Mucosa of descending colon (tissue), 3 donors: ENCODE measurements around the gene KCNJ14. TPM values are rescaled to one million over a fixed set of nuclear protein-coding genes. Genes with fewer than 3 reads are reported as not detected.
A peak's percentile ranks its signal among the peaks of the same experiment; 100 is the strongest.

Source experiments
- ATAC-seq: fragments of 200-7000 bp; cut with Tn5 transposase; one replicate; pipeline ENCODE4 v1.9.1; 2020; ENCODE audit warnings: mild to moderate bottlenecking, moderate library complexity
- DNase-seq, 3 donors: peaks; one replicate each; pipeline ENCODE4 v3.0.0-alpha.2; 2020
- H3K36me3 ChIP-seq: fragments of 200-600 bp; one replicate; pipeline ENCODE4 v1.8.0; 2021; ENCODE audit warnings: low read depth, mild to moderate bottlenecking
- H3K4me1 ChIP-seq: fragments of 200-600 bp; one replicate; pipeline ENCODE4 v1.8.0; 2021; ENCODE audit warnings: low read depth, mild to moderate bottlenecking
- H3K4me3 ChIP-seq: fragments of 200-600 bp; one replicate; pipeline ENCODE4 v1.8.0; 2021; ENCODE audit warnings: mild to moderate bottlenecking
- H3K9me3 ChIP-seq: fragments of 200-600 bp; one replicate; pipeline ENCODE4 v1.8.0; 2021; ENCODE audit warnings: mild to moderate bottlenecking
- intact Hi-C, 2 donors: fragments of 100-400 bp; cut with DNase I in 1 of 2; cut with micrococcal nuclease in 1 of 2; formaldehyde crosslinking; loops; one replicate each; pipeline versions ENCODE4 v1.11.0 to v1.11.1; 2022; cut with DNase I, micrococcal nuclease
- total RNA-seq, 3 donors: library from RNA; stranded (reverse); fragmentation: NEBNext Ultra II Directional in 2 of 3; extraction: Animal tissue kit (Norgen Biotek cat#: 25700) in 2 of 3; gene quantifications; one replicate each; pipeline versions ENCODE4 v1.2.1 to v1.2.4, GENCODE V29; 2021 to 2023
- TF ChIP-seq, protein P1 (sequence below): fragments of 200-600 bp; IDR thresholded peaks from one replicate; pipeline ENCODE4 v1.8.0; 2022; ENCODE audit warnings: antibody characterized with exemption, mild to moderate bottlenecking
- donor health status: DM: no; HTN: no; CAD: no; lungs with moderate emphysema.
- donor health status: DM: no; HTN: no; CAD: no.
- donor health status: DM: no; HTN: yes; CAD: no.

Gene KCNJ14
- total RNA-seq, 3 donors from 2014 or later = 0.46 to 1.3 (median 0.67) TPM

GRCh38 chr19:48443256-48443655 is 12.1 kb upstream of the KCNJ14 start:
- Histone ChIP-seq H3K9me3 (no peaks in the 10 kb centered on the region), H3K36me3 (no peaks in the 10 kb centered on the region), H3K4me3 (no peak overlapping the region), H3K4me1 (peaks cover 17% of the 10 kb centered on the region)
- DNase-seq (no peak), ATAC-seq (no peak)
- TF ChIP-seq, protein P1, sequence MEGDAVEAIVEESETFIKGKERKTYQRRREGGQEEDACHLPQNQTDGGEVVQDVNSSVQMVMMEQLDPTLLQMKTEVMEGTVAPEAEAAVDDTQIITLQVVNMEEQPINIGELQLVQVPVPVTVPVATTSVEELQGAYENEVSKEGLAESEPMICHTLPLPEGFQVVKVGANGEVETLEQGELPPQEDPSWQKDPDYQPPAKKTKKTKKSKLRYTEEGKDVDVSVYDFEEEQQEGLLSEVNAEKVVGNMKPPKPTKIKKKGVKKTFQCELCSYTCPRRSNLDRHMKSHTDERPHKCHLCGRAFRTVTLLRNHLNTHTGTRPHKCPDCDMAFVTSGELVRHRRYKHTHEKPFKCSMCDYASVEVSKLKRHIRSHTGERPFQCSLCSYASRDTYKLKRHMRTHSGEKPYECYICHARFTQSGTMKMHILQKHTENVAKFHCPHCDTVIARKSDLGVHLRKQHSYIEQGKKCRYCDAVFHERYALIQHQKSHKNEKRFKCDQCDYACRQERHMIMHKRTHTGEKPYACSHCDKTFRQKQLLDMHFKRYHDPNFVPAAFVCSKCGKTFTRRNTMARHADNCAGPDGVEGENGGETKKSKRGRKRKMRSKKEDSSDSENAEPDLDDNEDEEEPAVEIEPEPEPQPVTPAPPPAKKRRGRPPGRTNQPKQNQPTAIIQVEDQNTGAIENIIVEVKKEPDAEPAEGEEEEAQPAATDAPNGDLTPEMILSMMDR = no peak
- intact Hi-C loops = no loop called here

- ATAC-seq (no peak), DNase-seq (no peak)
- no peak overlapping the region for H3K4me3 ChIP-seq
- H3K36me3 ChIP-seq = no peaks in the 10 kb centered on the region
- TF ChIP-seq, protein P1 = no peak
- no peaks in the 10 kb centered on the region for H3K9me3 ChIP-seq
- peaks cover 17% of the 10 kb centered on the region for H3K4me1 ChIP-seq
- intact Hi-C loops = no loop called here
Observed at GRCh38 chr19:48443731-48444128, 11.6 kb upstream of the KCNJ14 start.

DNA sequence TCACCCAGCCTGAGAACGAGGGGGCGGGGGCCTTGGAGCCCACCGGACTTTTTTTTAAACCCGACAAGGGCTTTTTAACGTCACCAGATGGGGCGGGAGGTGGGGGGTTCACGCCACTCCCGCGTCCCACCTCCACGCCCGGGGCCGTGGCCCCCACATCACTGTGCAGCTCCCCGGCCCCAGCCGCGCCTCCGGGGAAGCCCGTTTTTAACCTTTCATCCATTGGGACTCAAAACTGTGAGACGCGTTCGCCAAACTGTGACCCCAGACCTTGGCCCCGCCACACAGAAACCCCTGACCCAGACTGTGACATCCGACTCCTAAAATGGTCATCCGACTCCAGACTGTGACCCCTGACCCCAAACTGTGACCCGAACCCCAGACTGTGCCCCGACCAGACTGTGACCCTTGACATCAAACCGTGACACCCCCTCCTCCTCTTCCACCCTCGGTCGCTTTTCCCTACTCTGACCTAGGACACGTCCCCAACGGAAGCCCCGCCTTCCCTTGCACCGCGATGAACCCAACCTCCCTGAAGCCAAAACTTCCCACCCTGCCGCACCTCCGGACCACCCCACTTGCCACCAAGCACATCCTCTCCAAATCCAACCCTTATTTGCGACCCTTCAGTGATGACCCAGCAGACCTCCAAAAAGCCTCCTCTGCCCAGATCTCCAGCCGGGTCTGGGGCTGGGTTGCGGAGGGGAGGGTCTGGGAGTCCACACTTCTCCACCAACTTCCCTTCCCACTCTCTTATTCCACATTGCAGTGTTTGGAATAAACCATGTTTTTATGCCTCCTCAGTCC is 11.0 kb upstream of the KCNJ14 start:
- peaks cover 17% of the 10 kb centered on the region for H3K4me1 ChIP-seq
- no peak overlapping the region for H3K4me3 ChIP-seq

GRCh38 chr19:48444936-48445200 is 10.5 kb upstream of the KCNJ14 start:
- H3K9me3 ChIP-seq = no peaks in the 10 kb centered on the region
- H3K4me3 ChIP-seq = peak overlapping the region; percentile 63
- peaks cover 17% of the 10 kb centered on the region for H3K4me1 ChIP-seq
- ATAC-seq = no peak
- no peak for DNase-seq
- intact Hi-C loops = no loop called here
- H3K36me3 ChIP-seq = no peaks in the 10 kb centered on the region
- TF ChIP-seq, protein P1 = no peak

More for the DNA sequence above, 11.0 kb upstream of the KCNJ14 start:
- intact Hi-C loops = no loop called here
- no peaks in the 10 kb centered on the region for H3K9me3 ChIP-seq
- TF ChIP-seq, protein P1 = no peak
- ATAC-seq (no peak), DNase-seq (no peak)
- H3K36me3 ChIP-seq = no peaks in the 10 kb centered on the region

- TF ChIP-seq, protein P1 = no peak
- Histone ChIP-seq H3K36me3 (no peaks in the 10 kb centered on the region), H3K4me3 (peak overlapping the region; percentile 63), H3K4me1 (peaks cover 17% of the 10 kb centered on the region), H3K9me3 (no peaks in the 10 kb centered on the region)
- intact Hi-C loops = no loop called here
- ATAC-seq = peak; percentile 28
- no peak for DNase-seq
Observed at GRCh38 chr19:48445256-48445605, 10.1 kb upstream of the KCNJ14 start.
